ENCODE results near the gene ADNP.

DNA sequence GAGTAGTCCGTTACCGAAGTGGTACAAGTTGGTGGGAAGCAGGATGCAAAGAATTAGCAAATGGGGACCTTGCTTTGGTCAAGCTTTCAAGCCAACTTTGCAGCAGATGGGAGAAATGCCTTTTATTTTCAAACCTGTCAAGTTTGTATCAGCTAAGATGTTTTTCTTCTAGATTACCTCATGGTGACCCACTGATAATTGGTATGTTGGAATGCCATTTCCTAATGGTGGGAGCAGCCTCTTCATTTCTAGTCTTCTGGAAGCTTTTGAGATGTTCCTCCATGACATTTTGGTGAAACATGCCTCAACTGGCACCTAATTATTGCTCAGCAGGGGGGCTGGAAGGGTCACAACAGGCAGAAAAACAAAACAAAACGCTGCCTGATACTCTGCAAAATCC, 43.7 kb downstream of the ADNP start:
- TF ChIP-seq EZH2phosphoT487 (IDR thresholded peaks at IDR 0.05; ENCODE audit: unreplicated experiment): no peak
- no peak for TF ChIP-seq CTCF (conservative IDR thresholded peaks at IDR 0.05; ENCODE audit: low read depth in 2 of 2)
